NCI-H1092 (cell line): ENCODE measurements around the gene CYREN.
"Not testable (repeated sequence)": the region's sequence is repeated elsewhere in the genome, so short reads cannot be mapped to it uniquely, and the experiment has no call there.

Experiments
- DNase-seq: peaks from one replicate; lab custom pipeline; 2025; lab: John Stamatoyannopoulos, UW

Gene CYREN

GRCh38 chr7:135177028-135177696 lies 6.7 kb upstream of the CYREN start:
- DNase-seq = no peak

DNA sequence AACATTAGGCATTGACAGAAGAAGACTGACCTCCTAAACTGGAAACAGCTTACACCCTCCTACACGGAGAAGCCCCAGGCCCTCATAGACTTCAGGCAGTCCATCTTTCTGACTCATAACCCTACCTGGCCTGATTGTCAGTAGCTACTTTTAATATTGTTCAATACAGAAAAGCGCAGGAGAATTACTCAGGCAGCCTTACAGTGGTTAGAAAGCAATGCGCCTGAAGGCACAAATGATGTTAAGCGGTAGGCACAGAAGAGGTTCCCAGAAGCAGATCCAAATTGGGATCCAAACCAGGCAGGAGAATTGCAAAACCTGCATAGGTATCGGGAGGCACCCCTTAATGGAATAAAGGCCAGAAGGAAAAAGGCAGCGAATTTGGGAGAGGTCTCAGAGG lies 5.4 kb upstream of the CYREN start:
- no peak for DNase-seq

- DNase-seq = no peak
Observed at GRCh38 chr7:135174941-135175340, 4.4 kb upstream of the CYREN start.

- DNase-seq = not testable (repeated sequence)
Observed at GRCh38 chr7:135173916-135174315, 3.4 kb upstream of the CYREN start.

DNA sequence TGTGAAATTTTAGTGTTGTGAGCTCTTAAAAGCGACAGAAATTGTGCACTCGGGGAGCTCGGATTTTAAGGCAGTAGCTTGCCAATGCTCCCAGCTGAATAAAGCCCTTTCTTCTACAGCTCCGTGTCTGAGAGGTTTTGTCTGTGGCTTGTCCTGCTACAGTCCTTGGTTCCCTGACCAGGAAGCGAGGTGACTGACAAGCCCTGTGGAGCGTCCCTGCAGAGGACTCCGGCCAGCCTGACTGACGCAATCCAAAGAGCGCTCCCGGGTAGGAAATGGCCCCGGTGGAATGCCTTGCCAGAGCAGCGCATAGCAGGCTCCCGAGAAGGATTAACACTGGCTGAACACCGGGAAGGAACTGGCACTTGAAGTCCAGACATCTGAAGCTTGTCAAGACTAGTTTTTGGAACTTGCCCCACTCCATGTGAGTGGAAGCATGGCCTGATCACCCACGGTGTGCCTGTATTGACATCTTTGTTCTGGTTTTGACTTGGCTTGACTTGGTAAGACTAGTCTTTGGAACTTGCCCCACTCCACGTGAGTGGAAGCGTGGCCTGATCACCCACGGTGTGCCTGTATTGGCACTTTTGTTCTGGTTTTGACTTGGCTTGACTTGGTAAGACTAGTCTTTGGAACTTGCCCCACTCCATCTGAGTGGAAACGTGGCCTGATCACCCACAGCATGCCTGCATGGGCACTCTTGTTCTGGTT lies 1.2 kb upstream of the CYREN start:
- not testable (repeated sequence) for DNase-seq

DNA sequence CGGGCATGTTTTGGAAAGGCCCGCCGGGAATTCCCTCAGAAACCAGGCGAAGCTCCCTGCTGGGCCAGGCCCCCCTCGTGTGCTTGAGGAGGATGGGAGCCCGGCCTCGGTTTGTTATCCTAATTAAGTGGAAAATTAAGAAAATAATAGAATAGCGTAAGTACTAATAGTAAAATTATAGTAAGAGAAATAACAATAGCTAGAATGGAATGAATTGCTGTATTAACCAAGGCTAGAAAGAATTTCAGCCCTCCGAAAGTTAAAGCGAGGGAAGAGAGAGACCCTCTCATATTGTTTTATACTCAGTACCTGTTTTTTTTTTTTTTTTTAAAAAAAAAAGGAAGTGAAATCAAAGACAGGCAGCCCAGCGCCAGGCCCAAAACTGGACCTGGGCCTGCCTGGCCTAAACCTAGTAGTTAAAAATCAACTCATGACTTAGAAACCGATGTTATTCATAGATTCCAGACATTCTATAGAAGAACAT lies 533 bp upstream of the CYREN start:
- DNase-seq = not testable (repeated sequence)

DNA sequence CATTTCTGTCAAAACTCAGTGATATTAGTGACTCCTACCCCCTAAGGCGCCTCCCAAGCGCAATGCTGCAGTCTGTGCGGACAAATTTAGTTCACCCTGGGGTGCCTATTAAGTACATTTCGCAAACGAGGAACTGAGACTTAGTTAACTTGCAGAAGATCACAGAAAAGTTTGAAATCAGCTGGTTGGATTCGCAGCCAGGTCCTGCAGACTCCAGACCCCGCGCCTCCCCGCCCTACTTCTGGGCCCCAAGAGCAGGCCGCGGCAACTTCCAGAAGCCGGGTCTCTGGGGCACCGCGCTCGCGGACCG lies 588 bp downstream of the CYREN start:
- DNase-seq = no peak

- no peak for DNase-seq
Observed at GRCh38 chr7:135169141-135169963, 1.2 kb downstream of the CYREN start.

GRCh38 chr7:135168489-135169140 lies 1.9 kb downstream of the CYREN start:
- DNase-seq = no peak

DNA sequence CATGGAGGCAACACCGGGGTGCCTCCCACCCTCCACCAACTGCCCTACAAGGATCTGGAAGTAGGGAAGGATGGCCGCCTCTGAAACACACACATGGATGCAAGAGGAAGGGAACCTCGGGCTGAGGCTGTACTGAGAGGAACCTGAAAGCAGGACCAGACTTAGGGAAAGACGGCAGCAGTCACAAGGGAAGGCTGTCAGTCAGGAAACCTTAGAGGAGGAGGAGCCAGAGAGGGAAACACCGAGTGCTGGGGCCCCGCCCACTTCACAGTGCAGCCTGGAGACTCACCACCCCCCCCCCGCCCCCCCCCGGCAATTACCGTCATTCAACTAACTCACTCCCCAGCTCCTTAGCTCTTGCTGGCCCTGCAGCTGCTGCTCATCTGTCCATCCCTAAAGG lies 2.5 kb downstream of the CYREN start:
- no peak for DNase-seq

DNA sequence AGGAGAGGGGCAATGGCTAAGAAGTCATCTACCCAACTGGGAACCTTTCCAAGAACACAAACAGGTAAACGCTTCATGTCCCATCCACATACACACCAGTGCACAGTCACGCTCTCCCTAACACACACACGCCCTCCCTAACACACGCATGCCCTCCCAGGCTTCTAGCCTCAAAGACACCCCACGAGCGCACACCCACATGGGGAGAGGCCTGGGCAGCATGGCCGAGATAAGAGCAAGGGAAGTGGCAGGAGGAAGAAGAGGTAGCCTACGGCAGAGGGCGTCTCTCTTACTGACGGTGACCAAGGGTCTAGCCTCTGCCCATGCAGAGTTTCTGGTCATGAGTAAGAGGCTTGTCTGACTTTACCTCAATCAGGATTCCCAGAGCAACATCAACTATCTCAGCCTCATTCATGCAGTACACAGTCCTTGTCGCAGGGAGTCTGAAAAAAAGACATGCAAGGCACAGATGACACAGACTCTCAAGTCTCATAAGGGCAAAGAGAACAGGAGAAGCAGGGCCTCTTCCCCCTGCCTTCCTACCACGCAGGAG lies 3.1 kb downstream of the CYREN start:
- DNase-seq = no peak

- no peak for DNase-seq
Observed at GRCh38 chr7:135166338-135166990, 4.0 kb downstream of the CYREN start.

DNA sequence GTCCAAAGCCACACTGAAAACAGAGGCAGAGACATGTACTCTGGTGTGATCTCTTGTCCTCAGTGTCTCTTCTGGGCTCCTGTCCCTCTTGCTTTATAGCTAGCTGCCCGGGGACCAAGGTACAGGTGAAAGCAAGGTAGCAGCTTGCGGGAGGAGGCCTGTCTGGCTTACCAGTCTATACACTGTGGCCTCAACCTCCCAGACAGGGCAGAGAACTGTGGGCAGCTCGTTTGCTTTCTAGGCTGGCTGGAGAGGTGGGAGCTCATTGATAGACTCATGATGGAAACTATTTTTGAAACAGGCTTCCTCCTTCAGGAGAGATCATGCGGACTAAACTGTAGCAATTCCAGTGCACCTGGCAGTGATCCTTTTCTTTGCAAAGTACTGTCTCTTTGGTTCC lies 4.6 kb downstream of the CYREN start:
- no peak for DNase-seq

DNA sequence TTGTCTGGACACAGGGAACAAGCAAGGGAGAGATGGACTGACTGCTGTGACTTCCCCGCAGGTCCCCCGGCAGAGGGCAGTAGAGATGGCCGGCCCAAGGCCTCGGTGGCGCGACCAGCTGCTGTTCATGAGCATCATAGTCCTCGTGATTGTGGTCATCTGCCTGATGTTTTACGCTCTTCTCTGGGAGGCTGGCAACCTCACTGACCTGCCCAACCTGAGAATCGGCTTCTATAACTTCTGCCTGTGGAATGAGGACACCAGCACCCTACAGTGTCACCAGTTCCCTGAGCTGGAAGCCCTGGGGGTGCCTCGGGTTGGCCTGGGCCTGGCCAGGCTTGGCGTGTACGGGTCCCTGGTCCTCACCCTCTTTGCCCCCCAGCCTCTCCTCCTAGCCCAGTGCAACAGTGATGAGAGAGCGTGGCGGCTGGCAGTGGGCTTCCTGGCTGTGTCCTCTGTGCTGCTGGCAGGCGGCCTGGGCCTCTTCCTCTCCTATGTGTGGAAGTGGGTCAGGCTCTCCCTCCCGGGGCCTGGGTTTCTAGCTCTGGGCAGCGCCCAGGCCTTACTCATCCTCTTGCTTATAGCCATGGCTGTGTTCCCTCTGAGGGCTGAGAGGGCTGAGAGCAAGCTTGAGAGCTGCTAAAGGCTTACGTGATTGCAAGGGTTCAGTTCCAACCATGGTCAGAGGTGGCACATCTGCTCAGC lies 6.0 kb downstream of the CYREN start:
- no peak for DNase-seq

- DNase-seq = no peak
Observed at GRCh38 chr7:135162382-135163001, 8.0 kb downstream of the CYREN start.

DNA sequence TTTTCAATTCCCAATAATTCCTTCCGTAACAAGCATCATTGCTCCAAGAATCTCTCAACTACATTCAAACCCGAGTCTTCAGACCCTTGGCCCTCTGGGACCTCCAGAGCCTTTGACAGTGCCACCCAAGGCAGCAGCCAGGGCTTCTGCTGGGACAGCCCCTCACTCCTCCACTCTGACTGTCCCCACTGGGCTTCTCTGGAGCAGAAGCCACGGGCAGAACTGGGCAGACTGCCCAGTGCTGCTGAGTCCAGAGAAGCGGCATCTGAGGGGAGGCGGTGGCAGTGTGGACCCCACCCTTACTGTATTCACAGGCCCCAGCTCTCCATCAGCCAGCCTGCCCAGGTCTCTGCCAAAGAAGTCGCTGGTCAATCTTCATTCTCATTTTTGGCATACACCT lies 8.8 kb downstream of the CYREN start:
- no peak for DNase-seq

GRCh38 chr7:135160858-135161653 lies 9.5 kb downstream of the CYREN start:
- no peak for DNase-seq

GRCh38 chr7:135160098-135160857 lies 10.2 kb downstream of the CYREN start:
- DNase-seq = no peak
